Subcutaneous abdominal adipose tissue (tissue), 5 donors: ENCODE data around the gene HS1BP3.

Source experiments
- H3K27ac ChIP-seq: one replicate; pipeline ENCODE4 v1.7.0; 2013; ENCODE audit warnings: low read depth, mild to moderate bottlenecking, inconsistent platforms, low read length, moderate library complexity
- H3K27me3 ChIP-seq, 5 donors: one replicate each; pipeline ENCODE4 v1.7.0; 2013; ENCODE audit warnings: low read length in 5 of 5, inconsistent platforms in 1 of 5; ENCODE audit not compliant: control insufficient read depth in 5 of 5, insufficient read depth in 4 of 5
- H3K36me3 ChIP-seq, 5 donors: one replicate each; pipeline ENCODE4 v1.7.0; 2013; ENCODE audit warnings: low read length in 5 of 5; ENCODE audit not compliant: control insufficient read depth in 5 of 5, insufficient read depth in 5 of 5
- H3K4me1 ChIP-seq, 5 donors: one replicate each; pipeline ENCODE4 v1.7.0; 2013; ENCODE audit warnings: low read length in 5 of 5, mild to moderate bottlenecking in 3 of 5, moderate library complexity in 1 of 5; ENCODE audit not compliant: control insufficient read depth in 5 of 5, insufficient read depth in 5 of 5
- H3K4me3 ChIP-seq, 5 donors: one replicate each; pipeline ENCODE4 v1.7.0; 2013; ENCODE audit warnings: low read length in 5 of 5, low read depth in 1 of 5
- H3K9ac ChIP-seq, 5 donors: one replicate each; pipeline ENCODE4 v1.7.0; 2013; ENCODE audit warnings: low read length in 5 of 5, mild to moderate bottlenecking in 4 of 5, moderate library complexity in 3 of 5
- H3K9me3 ChIP-seq, 5 donors: one replicate each; pipeline ENCODE4 v1.7.0; 2013; ENCODE audit warnings: low read length in 5 of 5; ENCODE audit not compliant: control insufficient read depth in 5 of 5
- donor health status: healthy.
- donor health status: healthy.
- donor health status: healthy.
- donor health status: healthy.
- donor health status: healthy.

The HS1BP3 gene

DNA sequence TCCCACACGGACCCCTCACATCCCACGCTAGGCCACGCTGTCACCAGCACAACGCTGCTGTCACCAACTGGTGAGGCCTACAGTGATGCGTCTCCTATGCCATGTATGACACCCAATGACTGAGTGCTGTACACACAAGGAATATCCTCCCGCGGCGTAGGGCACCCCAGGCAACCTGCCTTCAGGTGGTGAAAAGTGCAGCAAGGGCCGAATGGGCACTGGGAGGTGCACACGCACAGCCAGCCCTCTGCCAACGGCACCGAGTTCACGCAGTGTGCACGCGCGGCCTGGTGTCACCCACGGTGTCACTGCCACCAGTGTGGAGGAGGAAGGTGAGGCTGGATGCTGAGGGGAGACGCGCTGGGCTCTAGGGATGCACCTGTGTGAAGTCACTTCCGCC lies 4.5 kb downstream of the HS1BP3 start:
- Histone ChIP-seq H3K9me3 (no peaks in the 10 kb centered on the region), H3K4me3 (no peak overlapping the region), H3K27me3 (no peaks in the 10 kb centered on the region), H3K27ac (no peak overlapping the region), H3K9ac (no peak overlapping the region), H3K36me3 (peaks cover 0 to 54% (median 41%) of the 10 kb centered on the region in 5 donors), H3K4me1 (peaks cover 6 to 45% (median 42%) of the 10 kb centered on the region in 5 donors)

DNA sequence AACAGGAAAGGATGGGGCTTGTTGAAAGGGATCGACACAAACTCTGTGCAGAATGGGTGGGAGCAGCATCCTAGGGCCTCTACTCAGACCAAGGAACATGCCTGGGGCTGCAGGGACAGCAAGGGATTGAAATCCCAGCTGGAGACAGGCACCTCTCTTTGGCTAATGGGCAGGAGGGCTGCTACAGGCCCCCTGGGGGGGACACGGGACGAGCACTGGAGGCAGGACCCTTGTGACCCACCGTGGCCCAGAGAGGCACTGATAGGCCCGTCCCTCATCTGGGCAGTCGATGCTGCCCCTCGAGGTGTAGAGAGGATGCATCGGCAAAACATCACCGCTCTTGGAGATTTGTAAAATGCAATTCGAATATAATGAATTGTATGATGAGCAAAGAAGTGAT lies 5.1 kb downstream of the HS1BP3 start:
- H3K9ac ChIP-seq, result no peak overlapping the region
- H3K9me3 ChIP-seq, result no peaks in the 10 kb centered on the region
- H3K36me3 ChIP-seq, result peaks cover 0 to 59% (median 48%) of the 10 kb centered on the region in 5 donors
- H3K27ac ChIP-seq, result no peak overlapping the region
- H3K27me3 ChIP-seq, result no peaks in the 10 kb centered on the region
- no peak overlapping the region for H3K4me3 ChIP-seq
- peaks cover 6 to 46% (median 45%) of the 10 kb centered on the region in 5 donors for H3K4me1 ChIP-seq

DNA sequence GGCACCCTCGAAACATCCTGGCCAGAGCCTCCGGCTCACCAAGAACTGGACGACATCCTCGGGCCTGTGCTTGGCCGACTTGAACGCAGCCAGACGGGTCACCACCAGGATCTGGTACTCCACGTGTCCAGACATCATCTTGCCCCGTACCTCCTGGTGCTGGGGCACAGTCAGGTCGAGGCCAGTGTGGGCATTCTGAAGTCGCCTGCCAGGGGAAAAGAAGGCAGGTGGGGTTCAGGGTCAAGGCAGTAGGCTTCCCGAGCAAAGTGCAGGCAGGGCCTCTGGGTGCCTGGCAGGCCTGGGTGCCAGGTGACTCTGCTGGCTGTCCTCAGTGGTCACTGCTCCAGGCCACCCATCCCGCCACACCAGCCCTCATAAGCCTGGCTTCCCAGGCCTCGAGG lies 5.6 kb downstream of the HS1BP3 start:
- peaks cover 6 to 46% (median 41%) of the 10 kb centered on the region in 5 donors for H3K4me1 ChIP-seq
- no peak overlapping the region for H3K4me3 ChIP-seq
- no peak overlapping the region for H3K9ac ChIP-seq
- H3K27me3 ChIP-seq, result no peaks in the 10 kb centered on the region
- no peaks in the 10 kb centered on the region for H3K9me3 ChIP-seq
- H3K36me3 ChIP-seq, result peaks cover 0 to 64% (median 53%) of the 10 kb centered on the region in 5 donors
- H3K27ac ChIP-seq, result no peak overlapping the region

DNA sequence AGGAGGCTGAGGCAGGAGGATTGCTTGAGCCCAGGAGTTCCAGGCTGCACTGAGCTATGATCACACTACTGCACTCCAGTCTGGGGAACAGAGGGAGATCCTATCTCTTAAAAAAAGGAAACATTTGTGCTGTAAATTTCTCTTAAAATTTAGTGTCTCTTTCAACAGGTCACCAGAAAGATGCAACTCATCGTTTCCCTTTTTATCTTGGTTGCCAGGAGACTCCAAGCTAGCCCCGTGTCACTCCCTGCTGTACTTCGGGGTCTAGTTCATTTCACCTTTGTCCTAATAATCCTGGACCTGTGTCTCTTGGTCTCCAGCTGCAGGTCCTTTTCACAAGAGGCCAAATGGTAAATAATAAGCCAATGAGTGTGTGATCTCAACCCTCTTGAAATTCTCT lies 7.1 kb downstream of the HS1BP3 start:
- Histone ChIP-seq H3K36me3 (peaks cover 3 to 79% (median 65%) of the 10 kb centered on the region in 5 donors), H3K4me1 (peaks cover 1 to 31% (median 27%) of the 10 kb centered on the region in 5 donors), H3K9me3 (no peaks in the 10 kb centered on the region), H3K27ac (no peak overlapping the region), H3K9ac (no peak overlapping the region), H3K4me3 (no peak overlapping the region), H3K27me3 (no peaks in the 10 kb centered on the region)

DNA sequence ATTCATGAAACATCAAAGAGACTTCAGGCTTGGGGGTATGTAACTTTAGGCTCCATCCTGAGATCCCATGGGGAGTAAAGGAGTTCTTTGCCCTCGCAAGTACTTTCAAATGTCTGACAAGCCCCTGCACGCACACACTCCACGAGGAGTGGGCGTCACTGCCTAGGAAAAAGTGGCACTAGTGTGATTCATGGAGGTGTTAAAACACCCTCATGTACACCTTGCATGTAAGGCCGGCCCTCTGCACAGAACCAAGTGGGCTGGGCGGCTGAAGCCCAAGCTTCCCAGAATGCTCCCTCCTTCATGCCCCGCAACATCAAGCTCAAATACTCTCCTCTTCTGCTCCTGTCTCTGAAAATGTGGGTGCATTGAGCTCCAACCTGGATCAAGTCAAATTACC lies 7.8 kb downstream of the HS1BP3 start:
- Histone ChIP-seq H3K9me3 (no peaks in the 10 kb centered on the region), H3K27ac (no peak overlapping the region), H3K4me1 (peaks cover 1 to 28% (median 19%) of the 10 kb centered on the region in 5 donors), H3K9ac (no peak overlapping the region), H3K27me3 (no peaks in the 10 kb centered on the region), H3K36me3 (peaks cover 3 to 86% (median 68%) of the 10 kb centered on the region in 5 donors), H3K4me3 (no peak overlapping the region)

DNA sequence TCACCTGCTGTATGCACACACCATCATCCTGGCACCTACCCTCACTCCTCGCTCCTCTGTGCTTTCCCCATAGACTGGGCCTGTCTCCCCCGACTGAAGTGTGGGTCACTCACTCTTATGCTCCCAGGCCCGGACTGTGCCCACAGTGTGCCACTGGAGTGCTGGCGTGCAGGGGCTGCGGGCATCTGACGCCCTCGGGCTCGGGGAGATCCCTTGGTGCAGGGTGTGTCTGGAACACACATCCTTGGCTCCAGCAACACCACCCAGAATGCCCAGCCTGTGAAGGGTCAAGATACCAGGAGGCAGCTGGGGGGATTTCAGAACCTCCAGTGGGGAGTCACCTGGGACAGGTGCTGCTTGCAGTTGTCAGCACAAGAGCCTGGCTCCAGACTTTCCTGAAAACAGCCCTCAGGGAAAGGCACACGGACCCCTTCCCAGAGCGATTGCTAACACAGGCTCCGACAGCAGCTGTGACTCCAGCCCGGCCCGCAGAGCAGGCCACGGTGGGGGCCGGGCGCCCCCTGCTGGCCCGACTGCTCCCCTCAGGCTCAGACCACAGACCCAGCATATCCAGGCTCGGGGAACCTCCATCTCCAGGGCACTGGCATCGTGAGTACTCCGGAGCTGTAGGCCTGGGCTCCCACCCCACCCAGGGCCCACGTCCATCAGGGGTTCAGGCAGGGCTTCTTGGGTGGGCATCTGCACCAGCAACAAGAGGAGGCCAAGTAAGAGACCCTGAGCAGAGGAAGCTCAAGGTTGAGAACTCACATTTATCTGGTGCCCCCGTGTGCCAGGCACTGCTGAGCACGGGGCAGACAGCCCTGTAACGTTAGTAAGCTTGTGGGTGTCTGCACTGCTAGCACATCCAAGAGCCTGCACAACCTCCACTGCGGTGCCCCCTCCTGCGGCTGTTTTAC lies 8.6 kb downstream of the HS1BP3 start:
- Histone ChIP-seq H3K36me3 (peaks cover 3 to 93% (median 76%) of the 10 kb centered on the region in 5 donors), H3K4me1 (peaks cover 0 to 22% (median 13%) of the 10 kb centered on the region in 5 donors), H3K27ac (no peak overlapping the region), H3K9me3 (no peaks in the 10 kb centered on the region), H3K9ac (no peak overlapping the region), H3K4me3 (no peak overlapping the region), H3K27me3 (no peaks in the 10 kb centered on the region)

DNA sequence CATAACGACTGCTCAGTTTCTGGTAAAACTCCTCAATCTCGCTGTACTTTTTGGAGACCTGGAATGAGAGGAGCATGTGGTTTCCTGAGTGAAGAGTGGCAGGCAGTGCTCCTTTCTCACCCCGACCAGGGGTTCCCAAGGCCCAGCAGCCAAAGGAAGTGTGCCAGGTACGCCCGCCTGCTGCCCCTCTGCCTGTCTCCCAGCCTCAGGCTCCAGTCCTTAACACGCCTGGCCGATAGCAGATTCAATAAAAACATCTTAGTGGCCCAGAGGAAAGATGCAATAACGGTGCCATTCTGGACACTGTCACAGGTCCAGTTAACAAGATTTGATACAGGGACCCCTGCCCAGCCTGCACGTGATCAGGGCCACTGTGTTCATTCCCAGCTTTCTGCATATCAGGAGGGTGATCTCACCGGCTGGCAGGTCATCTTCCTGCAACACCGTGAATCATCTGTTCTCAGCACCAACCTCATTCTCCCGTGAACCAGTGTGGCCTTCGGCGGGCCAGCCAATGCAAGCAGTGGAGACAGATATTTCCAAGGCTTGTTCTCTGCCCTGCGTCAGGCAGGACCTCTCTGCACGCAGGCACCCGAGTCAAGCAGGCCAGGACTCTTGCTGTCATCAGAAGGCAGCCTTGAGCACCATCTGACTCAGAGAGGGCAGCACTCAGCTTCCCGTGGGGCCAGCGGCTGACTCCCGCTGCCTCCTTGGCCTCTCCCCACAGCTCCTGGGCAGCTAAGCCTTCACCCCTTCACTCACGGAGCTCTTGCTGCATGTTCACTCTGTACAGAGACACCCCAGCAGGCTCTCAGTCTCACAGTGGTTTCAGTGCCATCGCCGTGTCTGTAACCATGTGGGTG lies 9.5 kb downstream of the HS1BP3 start:
- no peak overlapping the region for H3K27ac ChIP-seq
- no peak overlapping the region for H3K9ac ChIP-seq
- no peaks in the 10 kb centered on the region for H3K27me3 ChIP-seq
- no peak overlapping the region for H3K4me3 ChIP-seq
- H3K4me1 ChIP-seq, result peaks cover under 1 to 24% (median 13%) of the 10 kb centered on the region in 5 donors
- no peaks in the 10 kb centered on the region for H3K9me3 ChIP-seq
- peaks cover 3 to 91% (median 75%) of the 10 kb centered on the region in 5 donors for H3K36me3 ChIP-seq

DNA sequence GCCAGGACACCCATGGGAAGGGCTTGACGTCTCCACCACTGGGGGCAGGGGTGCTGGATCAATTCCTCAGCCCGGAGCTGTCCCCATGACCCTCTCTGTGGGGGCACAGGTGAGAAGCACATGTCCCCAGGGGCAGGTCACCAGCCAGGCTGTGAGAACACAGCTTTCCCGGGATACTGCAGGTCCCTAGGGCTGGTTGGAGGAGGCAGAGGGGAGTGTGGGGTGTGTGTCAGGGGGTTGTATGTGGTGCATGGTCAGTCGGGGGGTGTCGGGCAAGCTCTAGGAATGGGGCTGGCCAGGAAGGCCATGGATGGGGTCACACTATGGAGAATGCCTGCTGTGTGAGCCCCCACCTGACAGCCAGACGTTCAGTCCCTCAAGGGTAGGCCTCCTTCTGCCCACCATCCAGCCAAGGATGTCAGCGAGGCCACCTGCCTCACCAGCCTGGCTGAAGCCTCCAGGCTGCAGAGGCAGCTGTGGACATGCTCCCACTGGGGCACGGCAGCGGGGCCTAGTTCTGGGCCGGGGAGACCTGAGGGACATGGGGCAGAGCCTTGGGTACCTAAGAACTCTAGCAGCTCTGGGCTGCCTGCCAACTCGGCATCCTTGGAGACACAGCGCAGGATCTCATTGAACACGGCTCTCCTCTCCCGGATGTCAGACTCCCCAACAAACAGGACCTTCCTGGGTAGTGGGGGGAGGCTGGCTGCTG lies 10.3 kb downstream of the HS1BP3 start:
- H3K4me3 ChIP-seq, result no peak overlapping the region
- H3K4me1 ChIP-seq, result peaks cover 3 to 32% (median 21%) of the 10 kb centered on the region in 5 donors
- H3K27me3 ChIP-seq, result no peaks in the 10 kb centered on the region
- no peak overlapping the region for H3K27ac ChIP-seq
- H3K36me3 ChIP-seq, result peaks cover 3 to 88% (median 73%) of the 10 kb centered on the region in 5 donors
- H3K9me3 ChIP-seq, result no peaks in the 10 kb centered on the region
- H3K9ac ChIP-seq, result no peak overlapping the region

DNA sequence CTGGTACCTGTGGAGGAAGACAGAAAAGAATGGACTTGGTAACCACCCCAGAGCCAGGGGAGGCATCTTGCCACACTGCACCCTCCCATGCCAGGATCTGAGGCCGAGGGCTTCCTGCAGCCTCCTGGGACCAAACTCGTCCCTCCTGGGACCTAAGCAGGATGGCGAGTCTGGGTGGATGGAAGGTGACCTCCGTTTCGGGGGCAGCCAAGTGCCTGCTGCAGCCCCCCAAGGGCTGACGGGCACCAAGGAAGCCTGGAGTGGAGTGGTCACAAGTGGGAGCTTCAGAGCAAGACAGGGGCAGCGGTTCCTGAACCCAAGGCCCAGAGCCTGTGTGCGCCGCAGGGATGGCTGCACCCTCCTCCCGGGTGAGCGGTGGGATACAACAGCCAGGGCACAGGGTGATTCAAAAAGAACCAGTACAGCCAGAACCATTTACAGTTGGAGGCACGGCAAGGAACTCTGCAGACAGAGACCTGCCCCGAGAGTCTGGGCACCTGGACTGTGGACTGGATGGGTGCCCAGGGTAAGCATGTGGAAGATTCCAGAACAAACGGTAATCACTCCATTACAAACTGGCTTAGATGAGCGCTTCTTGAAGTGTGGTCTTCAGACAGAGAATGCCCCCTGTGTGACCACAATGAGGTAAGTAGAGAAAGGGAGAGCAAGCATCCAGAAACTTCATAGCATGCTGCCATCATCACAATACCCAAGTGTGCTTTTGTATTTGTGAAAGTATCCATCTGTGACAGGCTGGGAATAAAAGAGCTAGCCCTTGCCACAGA lies 12.1 kb downstream of the HS1BP3 start:
- H3K27ac ChIP-seq, result no peak overlapping the region
- H3K9ac ChIP-seq, result no peak overlapping the region
- H3K4me1 ChIP-seq, result peaks cover 14 to 49% (median 38%) of the 10 kb centered on the region in 5 donors
- H3K36me3 ChIP-seq, result peaks cover 3 to 73% (median 57%) of the 10 kb centered on the region in 5 donors
- no peaks in the 10 kb centered on the region for H3K9me3 ChIP-seq
- no peak overlapping the region for H3K4me3 ChIP-seq
- no peaks in the 10 kb centered on the region for H3K27me3 ChIP-seq
